NK-92 (cell line): ENCODE measurements around the gene HIPK4.
"Not testable (repeated sequence)": the region's sequence is repeated elsewhere in the genome, so short reads cannot be mapped to it uniquely, and the experiment has no call there.

Experiments used
- DNase-seq: peaks from one replicate; lab custom pipeline; 2025; ENCODE audit not compliant: unreplicated experiment; lab: John Stamatoyannopoulos, UW

Gene HIPK4

DNA sequence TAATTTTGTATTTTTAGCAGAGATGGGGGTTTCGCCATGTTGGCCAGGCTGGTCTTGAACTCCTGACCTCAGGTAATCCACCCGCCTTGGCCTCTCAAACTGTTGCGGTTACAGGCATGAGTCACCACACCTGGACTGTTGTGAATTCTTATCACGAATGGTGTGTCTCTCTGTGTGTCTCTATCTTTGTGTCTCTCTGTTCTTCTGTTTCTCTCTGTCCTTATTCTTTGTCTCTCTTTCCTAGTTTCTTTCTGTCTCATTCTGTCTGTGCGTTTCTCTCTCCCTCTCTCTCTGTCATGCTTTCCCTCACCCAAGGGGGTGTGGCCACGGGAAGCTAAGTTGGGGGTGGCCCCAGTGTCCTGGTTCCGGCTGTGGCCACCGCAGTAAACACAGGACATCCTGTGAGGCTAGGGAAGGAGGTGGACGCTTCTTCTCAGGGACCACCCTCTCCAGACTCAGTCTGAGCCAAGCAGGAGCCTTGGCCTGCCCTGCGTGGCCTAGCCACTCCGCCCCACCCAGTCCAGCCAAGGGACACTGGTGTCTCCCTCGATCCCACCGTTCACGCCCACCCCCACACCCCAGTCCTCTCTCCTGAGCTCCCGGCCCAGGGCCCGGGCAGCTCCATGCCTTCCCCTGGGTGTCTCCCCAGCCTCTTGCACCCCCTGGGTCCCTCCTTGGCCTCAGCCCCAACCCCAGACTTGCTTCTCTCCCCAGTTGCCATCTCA, 27.1 kb upstream of the HIPK4 start:
- DNase-seq = no peak

GRCh38 chr19:40415768-40416167, 25.8 kb upstream of the HIPK4 start:
- no peak for DNase-seq

DNA sequence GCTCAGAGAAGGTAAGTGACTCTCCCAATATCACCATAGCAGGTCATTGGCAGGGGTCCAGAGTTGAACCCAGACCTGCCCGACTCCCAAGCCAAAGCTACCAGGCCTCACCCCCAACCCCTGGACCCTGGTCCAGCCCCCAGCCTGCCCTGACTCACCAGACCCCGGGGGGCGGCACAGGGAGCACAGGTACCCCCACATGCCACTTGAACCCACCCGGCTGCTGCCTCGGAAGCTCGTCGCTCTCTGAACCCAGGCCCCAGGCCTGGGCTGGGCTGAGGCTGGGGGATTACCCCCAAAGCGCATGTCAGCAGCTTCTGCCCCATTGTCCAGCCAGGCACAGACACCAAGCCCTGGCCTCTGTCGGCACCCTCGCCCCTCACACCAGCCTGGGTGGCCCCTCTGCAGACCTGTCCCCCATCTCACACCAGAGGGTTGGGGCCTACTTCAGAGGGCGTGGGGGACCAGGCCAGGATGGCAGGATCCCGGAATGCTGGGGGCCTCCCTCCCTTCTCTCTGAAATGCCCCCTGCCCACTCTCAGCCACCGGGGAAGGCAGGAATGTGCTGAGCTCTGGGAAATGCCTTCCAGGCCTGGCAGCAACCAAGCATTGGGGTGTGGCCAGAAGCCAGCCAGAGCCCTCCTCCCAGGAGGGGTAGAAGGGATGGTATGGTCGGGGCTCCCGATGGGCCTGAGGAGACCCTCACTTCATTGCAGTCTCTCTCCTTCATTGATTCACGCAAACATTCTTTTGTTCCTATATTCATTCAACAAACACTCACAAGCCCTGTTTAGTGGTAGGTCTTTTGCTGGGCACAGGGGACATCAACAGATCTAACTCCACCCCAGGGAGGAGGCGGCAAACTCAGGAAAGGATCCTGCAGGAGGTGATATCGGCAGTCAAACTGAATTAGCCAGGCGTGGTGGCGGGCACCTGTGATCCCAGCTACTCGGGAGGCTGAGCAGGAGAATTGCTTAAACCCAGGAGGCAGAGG, 24.9 kb upstream of the HIPK4 start:
- no peak for DNase-seq

DNA sequence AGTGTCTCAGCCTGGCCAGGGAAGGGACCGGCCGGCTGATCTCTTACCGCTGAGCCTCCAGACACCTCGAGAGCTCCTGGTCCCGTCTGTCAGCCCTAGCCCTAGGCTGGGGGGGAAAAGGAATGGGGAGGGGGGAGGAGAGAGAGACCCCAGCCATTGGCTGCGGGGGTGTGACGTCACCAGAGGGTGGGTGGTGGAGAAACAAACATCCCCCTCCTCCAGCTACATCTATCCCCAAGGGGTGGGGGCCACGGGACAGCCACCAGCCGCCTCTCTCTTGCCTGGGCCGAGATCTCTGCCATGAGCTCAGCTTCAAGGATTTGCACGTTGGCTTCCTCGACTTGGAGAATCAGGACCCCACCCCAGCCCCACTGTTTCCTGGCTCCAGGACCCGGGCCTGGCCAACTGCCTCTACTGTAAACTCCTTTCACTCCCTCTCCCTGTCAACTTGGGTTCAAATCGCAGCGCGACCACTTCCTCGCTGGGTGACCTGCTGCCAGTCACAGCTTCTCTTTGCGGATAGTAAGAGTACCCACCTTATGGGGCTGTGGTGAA, 23.4 kb upstream of the HIPK4 start, which contains the start of gene PRX:
PRX (minus strand) TSS at position 88 of the 555 bp plus-strand sequence. CDS start 5,446 bp downstream, outside the sequence.
- DNase-seq = no peak

- DNase-seq = no peak
Measured at GRCh38 chr19:40412866-40413265, 22.9 kb upstream of the HIPK4 start.

GRCh38 chr19:40411958-40412499, 22.0 kb upstream of the HIPK4 start:
- no peak for DNase-seq

GRCh38 chr19:40411125-40411842, 21.3 kb upstream of the HIPK4 start:
- no peak for DNase-seq

- no peak for DNase-seq
Measured at GRCh38 chr19:40410030-40410389, 20.0 kb upstream of the HIPK4 start.

DNA sequence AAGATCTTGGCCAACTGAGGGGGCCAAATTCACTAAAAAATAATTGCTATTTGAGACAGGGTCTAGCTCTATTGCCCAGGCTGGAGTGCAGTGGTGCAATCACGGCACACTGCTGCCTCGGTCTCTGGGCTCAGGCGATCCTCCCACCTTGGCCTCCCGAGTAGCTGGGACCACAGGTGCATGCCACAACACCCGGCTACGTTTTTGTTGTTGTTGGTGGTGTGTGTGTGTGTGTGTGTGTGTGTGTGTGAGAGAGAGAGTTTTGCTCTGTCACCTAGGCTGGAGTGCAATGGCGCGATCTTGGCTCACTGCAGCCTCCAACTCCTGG, 18.6 kb upstream of the HIPK4 start:
- not testable (repeated sequence) for DNase-seq

GRCh38 chr19:40407714-40408597, 18.0 kb upstream of the HIPK4 start:
- no peak for DNase-seq

GRCh38 chr19:40403262-40403984, 13.4 kb upstream of the HIPK4 start:
- DNase-seq = no peak

- no peak for DNase-seq
Measured at GRCh38 chr19:40400559-40400958, 10.6 kb upstream of the HIPK4 start.

DNA sequence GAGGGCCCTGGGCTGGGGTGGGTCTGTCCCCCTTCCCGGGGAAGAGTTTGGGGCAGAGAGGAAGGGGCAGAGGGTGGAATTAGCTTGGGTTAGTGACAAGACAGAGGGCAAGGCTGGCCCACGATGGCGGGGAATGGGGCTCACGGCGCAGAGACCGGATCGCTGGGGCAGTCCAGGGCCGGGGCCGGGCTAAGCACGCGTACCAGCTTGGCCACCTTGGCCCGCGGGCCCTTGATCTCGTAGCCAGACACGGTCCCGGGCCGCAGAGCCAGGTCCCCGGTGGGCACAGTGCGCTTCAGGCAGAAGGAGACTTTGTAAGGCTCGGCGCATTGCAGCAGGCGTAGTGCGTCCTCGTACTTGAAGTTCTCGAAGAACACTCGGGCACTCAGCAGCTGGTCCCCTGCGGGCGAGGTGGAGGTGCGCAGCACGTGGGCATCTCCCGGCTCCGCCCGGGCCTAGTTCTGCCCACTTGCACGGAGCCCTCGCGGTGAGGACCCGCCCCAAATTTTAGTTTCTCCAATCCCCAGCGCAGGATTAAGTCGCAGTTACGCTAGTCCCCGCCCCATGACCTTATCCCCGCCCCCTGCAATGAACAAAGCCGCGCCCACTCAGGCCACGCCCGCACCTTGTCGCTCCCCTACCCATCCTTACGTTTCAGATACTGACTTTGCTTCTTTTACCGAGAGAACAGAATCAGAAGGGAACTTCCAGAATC, 8.6 kb upstream of the HIPK4 start:
- DNase-seq = no peak

GRCh38 chr19:40397568-40397906, 7.6 kb upstream of the HIPK4 start:
- no peak for DNase-seq

GRCh38 chr19:40396886-40397567, 7.0 kb upstream of the HIPK4 start:
- DNase-seq = no peak

GRCh38 chr19:40395956-40396355, 6.0 kb upstream of the HIPK4 start:
- no peak for DNase-seq

GRCh38 chr19:40394816-40395210, 4.8 kb upstream of the HIPK4 start:
- no peak for DNase-seq
